Diencephalon (tissue), 1 donor: ENCODE measurements around the gene GID8. TPM values are rescaled to one million over a fixed set of nuclear protein-coding genes. Genes with fewer than 3 reads are reported as not detected.

ENCODE experiments used
- total RNA-seq: library from RNA; depleted of rRNA; stranded (reverse); fragments of >200 nt; gene quantifications from one replicate; pipeline ENCODE4 v1.2.3, GENCODE V29; 2014

Gene GID8
- 50.3 TPM for total RNA-seq

GRCh38 chr20:62938105-62938888, at the start of gene GID8:
Gene GID8, plus strand, starts transcription at chr20:62938147. Its CDS starts 3,356 bp downstream, at chr20:62941503.

GRCh38 chr20:62926229-62927127, 11.5 kb upstream of the GID8 start, which contains the start of gene DIDO1:
Gene DIDO1, minus strand, starts transcription at chr20:62926505.

GRCh38 chr20:62952373-62952967, 14.5 kb downstream of the GID8 start, which contains the start of gene SLC17A9:
Gene SLC17A9, plus strand, starts transcription at chr20:62952709. Its CDS starts 122 bp downstream, at chr20:62952831.

Other genes starting within 250 kb of the GID8 start
- 2.1 TPM for gene NTSR1, start 229.3 kb upstream of the GID8 start, total RNA-seq
- gene MRGBP, start 141.7 kb upstream of the GID8 start, total RNA-seq = 14.8 TPM
- 20.5 TPM for gene OGFR, start 133.3 kb upstream of the GID8 start, total RNA-seq
- gene COL9A3, start 121.1 kb upstream of the GID8 start, total RNA-seq = 7.8 TPM
- 10.6 TPM for gene TCFL5, start 76.3 kb upstream of the GID8 start, total RNA-seq
- gene DIDO1, start 11.6 kb upstream of the GID8 start, total RNA-seq = 42.4 TPM
- gene SLC17A9, start 14.6 kb downstream of the GID8 start, total RNA-seq = 0.23 TPM
- not detected for gene BHLHE23, start 68.8 kb downstream of the GID8 start, total RNA-seq